ENCODE results near the gene PCAT6.
"Not testable (repeated sequence)": the region's sequence is repeated elsewhere in the genome, so short reads cannot be mapped to it uniquely, and the experiment has no call there.

PCAT6 gene

GRCh38 chr1:202810615-202811295 lies at the start of gene PCAT6:
TSS of gene PCAT6 (plus strand) at chr1:202810954.
- peak; percentile 81 for DNase-seq (ENCODE audit: low spot score)

GRCh38 chr1:202762019-202762418 lies 48.7 kb upstream of the PCAT6 start:
- no peak for DNase-seq (ENCODE audit: low spot score)

- no peak for DNase-seq (ENCODE audit: low spot score)
Measured at GRCh38 chr1:202765721-202766120, 45.0 kb upstream of the PCAT6 start.

GRCh38 chr1:202770135-202770534 lies 40.6 kb upstream of the PCAT6 start:
- no peak for DNase-seq (ENCODE audit: low spot score)

GRCh38 chr1:202781180-202781579 lies 29.6 kb upstream of the PCAT6 start:
- no peak for DNase-seq (ENCODE audit: low spot score)

GRCh38 chr1:202786804-202787203 lies 23.9 kb upstream of the PCAT6 start:
- no peak for DNase-seq (ENCODE audit: low spot score)

GRCh38 chr1:202788800-202789199 lies 22.0 kb upstream of the PCAT6 start:
- DNase-seq (ENCODE audit: low spot score): no peak

- no peak for DNase-seq (ENCODE audit: low spot score)
Measured at GRCh38 chr1:202791077-202791747, 19.5 kb upstream of the PCAT6 start.

GRCh38 chr1:202794051-202794740 lies 16.6 kb upstream of the PCAT6 start:
- no peak for DNase-seq (ENCODE audit: low spot score)

GRCh38 chr1:202794931-202795330 lies 15.8 kb upstream of the PCAT6 start:
- not testable (repeated sequence) for DNase-seq (ENCODE audit: low spot score)

- DNase-seq (ENCODE audit: low spot score): no peak
Measured at GRCh38 chr1:202796670-202797069, 14.1 kb upstream of the PCAT6 start.

- DNase-seq (ENCODE audit: low spot score): no peak
Measured at GRCh38 chr1:202798260-202798659, 12.5 kb upstream of the PCAT6 start.

- no peak for DNase-seq (ENCODE audit: low spot score)
Measured at GRCh38 chr1:202798792-202799331, 11.9 kb upstream of the PCAT6 start.

- DNase-seq (ENCODE audit: low spot score): no peak
Measured at GRCh38 chr1:202800742-202801141, 10.0 kb upstream of the PCAT6 start.

- no peak for DNase-seq (ENCODE audit: low spot score)
Measured at GRCh38 chr1:202801175-202801574, 9.6 kb upstream of the PCAT6 start.

- DNase-seq (ENCODE audit: low spot score): no peak
Measured at GRCh38 chr1:202802034-202802433, 8.7 kb upstream of the PCAT6 start.

GRCh38 chr1:202802998-202803932 lies 7.5 kb upstream of the PCAT6 start:
- no peak for DNase-seq (ENCODE audit: low spot score)

GRCh38 chr1:202804126-202804525 lies 6.6 kb upstream of the PCAT6 start:
- DNase-seq (ENCODE audit: low spot score): no peak

- DNase-seq (ENCODE audit: low spot score): no peak
Measured at GRCh38 chr1:202805886-202806844, 4.6 kb upstream of the PCAT6 start.

- no peak for DNase-seq (ENCODE audit: low spot score)
Measured at GRCh38 chr1:202806845-202807450, 3.8 kb upstream of the PCAT6 start.
